Measurements from ENCODE around the gene CDH23. TPM values are rescaled to one million over a fixed set of nuclear protein-coding genes. Genes with fewer than 3 reads are reported as not detected.

The CDH23 gene
- total and polyA plus RNA-seq, 10 of the 15 experiments (the other 5 are each of a cell fraction or from before 2014, with no cell fraction given), result 0.09 to 0.40 (median 0.15) TPM; not detected in 1

GRCh38 chr10:71648254-71648932 is 251.7 kb downstream of the CDH23 start:
- DNase-seq (ENCODE audit: low read depth, low spot score) (no peak), FAIRE-seq (no peak), ATAC-seq (no peak)
- TF ChIP-seq EZH2 (IDR thresholded peaks at IDR 0.05; ENCODE audit: borderline replicate concordance, control insufficient read depth, low read depth, low read length) (no peak), MTA3 (IDR thresholded peaks at IDR 0.05; ENCODE audit: borderline replicate concordance, low read length) (no peak), ZNF622 (IDR thresholded peaks at IDR 0.05) (no peak), PAX5 (IDR thresholded peaks at IDR 0.05; ENCODE audit: borderline replicate concordance, low read depth, low read length) (no peak), NRF1 (conservative IDR thresholded peaks at IDR 0.05; ENCODE audit: low read depth, low read length) (no peak)
- CTCF ChIA-PET, result interaction anchor here (0.6 to 7.5 kb wide), 2 partner anchors 47 to 63 kb away, joined by 3 to 67 read pairs; no protein-coding TSS in a partner anchor
- Histone ChIP-seq H4K20me1 (ENCODE audit: control insufficient read depth, insufficient read depth) (no peaks in the 10 kb centered on the region), H3K79me2 (ENCODE audit: control insufficient read depth, insufficient read depth, low read length) (no peaks in the 10 kb centered on the region), H3K27ac (ENCODE audit: control insufficient read depth, insufficient read depth) (no peak overlapping the region), H2AFZ (ENCODE audit: control insufficient read depth, low read depth, low read length) (no peak overlapping the region), H3K4me1 (ENCODE audit: control insufficient read depth, insufficient read depth, low read length) (peaks cover 30% of the 10 kb centered on the region), H3K27me3 (replicated peaks in 1 of 2; ENCODE audit: control insufficient read depth in 2 of 2, insufficient read depth in 2 of 2, low read length in 1 of 2) (no peaks in the 10 kb centered on the region), H3K4me2 (ENCODE audit: control insufficient read depth, insufficient read depth) (no peak overlapping the region), H3K36me3 (ENCODE audit: control insufficient read depth in 2 of 2, insufficient read depth in 2 of 2, low read length in 1 of 2) (no peaks in the 10 kb centered on the region), H3K4me3 (no peak overlapping the region), H3K9me3 (replicated peaks; ENCODE audit: control insufficient read depth, insufficient read depth, low read length) (no peaks in the 10 kb centered on the region), H3K9ac (ENCODE audit: control insufficient read depth, insufficient read depth, low read length) (no peak overlapping the region)
- no TSS peak for BruUV-seq (replicated peaks)
- RAD21 ChIA-PET (ENCODE audit: unreplicated experiment), result no interaction called here
- POLR2A ChIA-PET, result no interaction called here
- in situ Hi-C loops (cut with MboI), result no loop called here
- intact Hi-C loops (cut with micrococcal nuclease; ENCODE audit: unreplicated experiment), result no loop called here
- SMC1A ChIA-PET (ENCODE audit: uncharacterized antibody, unreplicated experiment), result interaction anchor here (1.5 kb wide), 1 partner anchor 17 kb away, joined by 3 read pairs; no protein-coding TSS in a partner anchor
- 25% methylated on average over 10 of the region's 10 CpGs for WGBS (ENCODE audit: insufficient coverage, insufficient replicate concordance, low lambda C conversion rate, missing lambda C conversion rate)

DNA sequence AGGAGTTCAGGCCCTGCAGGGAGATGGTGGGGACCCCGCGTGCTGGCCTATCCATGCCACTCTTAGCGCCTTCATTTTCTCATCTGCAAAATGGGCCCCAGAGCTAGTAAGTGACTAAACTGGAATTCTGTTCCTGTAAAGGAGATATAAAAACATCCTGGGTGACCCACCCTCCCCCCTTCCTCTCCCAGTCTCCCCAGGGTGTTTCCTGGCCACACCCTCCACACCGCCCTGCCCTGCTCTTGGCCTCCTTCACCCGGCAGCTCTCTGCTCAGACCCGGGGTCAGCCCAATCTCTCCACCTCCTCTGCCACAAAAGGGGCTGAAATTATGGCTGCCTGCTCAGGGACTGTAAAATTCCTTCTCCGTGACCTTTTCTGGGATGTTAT is 252.2 kb downstream of the CDH23 start:
- intact Hi-C loops (cut with micrococcal nuclease; ENCODE audit: unreplicated experiment) (no loop called here), in situ Hi-C loops (cut with MboI) (no loop called here)
- no peaks in the 10 kb centered on the region for H3K36me3 ChIP-seq (ENCODE audit: control insufficient read depth in 2 of 2, insufficient read depth in 2 of 2, low read length in 1 of 2)
- whole genome bisulfite sequencing (ENCODE audit: insufficient coverage, insufficient replicate concordance, low lambda C conversion rate, missing lambda C conversion rate), result 47% methylated on average over 7 of the region's 7 CpGs
- TF ChIP-seq BRCA1 (IDR thresholded peaks at IDR 0.05; ENCODE audit: low read depth, low read length) (no peak), NFIC (IDR thresholded peaks at IDR 0.05; ENCODE audit: low read depth, low read length) (no peak)
- TF ChIP-seq, protein P1, sequence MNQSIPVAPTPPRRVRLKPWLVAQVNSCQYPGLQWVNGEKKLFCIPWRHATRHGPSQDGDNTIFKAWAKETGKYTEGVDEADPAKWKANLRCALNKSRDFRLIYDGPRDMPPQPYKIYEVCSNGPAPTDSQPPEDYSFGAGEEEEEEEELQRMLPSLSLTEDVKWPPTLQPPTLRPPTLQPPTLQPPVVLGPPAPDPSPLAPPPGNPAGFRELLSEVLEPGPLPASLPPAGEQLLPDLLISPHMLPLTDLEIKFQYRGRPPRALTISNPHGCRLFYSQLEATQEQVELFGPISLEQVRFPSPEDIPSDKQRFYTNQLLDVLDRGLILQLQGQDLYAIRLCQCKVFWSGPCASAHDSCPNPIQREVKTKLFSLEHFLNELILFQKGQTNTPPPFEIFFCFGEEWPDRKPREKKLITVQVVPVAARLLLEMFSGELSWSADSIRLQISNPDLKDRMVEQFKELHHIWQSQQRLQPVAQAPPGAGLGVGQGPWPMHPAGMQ (IDR thresholded peaks at IDR 0.05; ENCODE audit: borderline replicate concordance), result no peak
- TF ChIP-seq, protein P2, sequence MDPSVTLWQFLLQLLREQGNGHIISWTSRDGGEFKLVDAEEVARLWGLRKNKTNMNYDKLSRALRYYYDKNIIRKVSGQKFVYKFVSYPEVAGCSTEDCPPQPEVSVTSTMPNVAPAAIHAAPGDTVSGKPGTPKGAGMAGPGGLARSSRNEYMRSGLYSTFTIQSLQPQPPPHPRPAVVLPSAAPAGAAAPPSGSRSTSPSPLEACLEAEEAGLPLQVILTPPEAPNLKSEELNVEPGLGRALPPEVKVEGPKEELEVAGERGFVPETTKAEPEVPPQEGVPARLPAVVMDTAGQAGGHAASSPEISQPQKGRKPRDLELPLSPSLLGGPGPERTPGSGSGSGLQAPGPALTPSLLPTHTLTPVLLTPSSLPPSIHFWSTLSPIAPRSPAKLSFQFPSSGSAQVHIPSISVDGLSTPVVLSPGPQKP (IDR thresholded peaks at IDR 0.05; ENCODE audit: low read depth, low read length), result no peak
- ChIA-PET POLR2A (no interaction called here), CTCF (interaction anchor here (0.6 to 7.5 kb wide), 2 partner anchors 46 to 63 kb away, joined by 3 to 67 read pairs; no protein-coding TSS in a partner anchor), SMC1A (ENCODE audit: uncharacterized antibody, unreplicated experiment) (interaction anchor here (1.5 kb wide), 1 partner anchor 16 kb away, joined by 3 read pairs; no protein-coding TSS in a partner anchor), RAD21 (ENCODE audit: unreplicated experiment) (no interaction called here)
- DNase-seq (ENCODE audit: low read depth, low spot score), result no peak
- BruUV-seq (replicated peaks), result no TSS peak
- H3K27ac ChIP-seq (ENCODE audit: control insufficient read depth, insufficient read depth), result no peak overlapping the region
- H3K9ac ChIP-seq (ENCODE audit: control insufficient read depth, insufficient read depth, low read length), result no peak overlapping the region
- H4K20me1 ChIP-seq (ENCODE audit: control insufficient read depth, insufficient read depth), result no peaks in the 10 kb centered on the region
- H3K4me2 ChIP-seq (ENCODE audit: control insufficient read depth, insufficient read depth), result no peak overlapping the region
- H3K27me3 ChIP-seq (replicated peaks in 1 of 2; ENCODE audit: control insufficient read depth in 2 of 2, insufficient read depth in 2 of 2, low read length in 1 of 2), result no peaks in the 10 kb centered on the region
- H3K4me1 ChIP-seq (ENCODE audit: control insufficient read depth, insufficient read depth, low read length), result peaks cover 25% of the 10 kb centered on the region
- no peak for FAIRE-seq
- H3K79me2 ChIP-seq (ENCODE audit: control insufficient read depth, insufficient read depth, low read length), result no peaks in the 10 kb centered on the region
- H3K4me3 ChIP-seq, result no peak overlapping the region
- no peak overlapping the region for H2AFZ ChIP-seq (ENCODE audit: control insufficient read depth, low read depth, low read length)
- no peak for ATAC-seq
- no peaks in the 10 kb centered on the region for H3K9me3 ChIP-seq (replicated peaks; ENCODE audit: control insufficient read depth, insufficient read depth, low read length)

All from GM12878 (cell line).